MM.1S (cell line): ENCODE data around the gene HSD17B8.

ENCODE experiments used
- DNase-seq: peaks from one replicate; pipeline ENCODE4 v3.0.0-alpha.2; 2015
- H2AFZ ChIP-seq: fragments of 300-600 bp; sonication (generic); 2 replicates; pipeline ENCODE4 v1.6.0; 2016; ENCODE audit warnings: antibody characterized with exemption, low read length
- H3F3A ChIP-seq: fragments of 300-600 bp; sonication (generic); 2 replicates; pipeline ENCODE4 v1.6.1; 2016; ENCODE audit warnings: mild to moderate bottlenecking, antibody characterized with exemption, low read length, moderate library complexity, mixed read lengths; ENCODE audit not compliant: insufficient read depth
- H3K27ac ChIP-seq: fragments of 300-600 bp; sonication (generic); 2 replicates; pipeline ENCODE4 v1.5.1; 2016; ENCODE audit warnings: mild to moderate bottlenecking, low read length
- H3K27me3 ChIP-seq: fragments of 300-600 bp; sonication (generic); replicated peaks from 2 replicates; pipeline ENCODE4 v1.6.0; 2016; ENCODE audit warnings: low read length; ENCODE audit not compliant: insufficient read depth
- H3K36me3 ChIP-seq: fragments of 300-600 bp; sonication (generic); replicated peaks from 2 replicates; pipeline ENCODE4 v1.6.1; 2016; ENCODE audit warnings: mild to moderate bottlenecking, low read length, mixed read lengths; ENCODE audit not compliant: insufficient read depth
- H3K4me1 ChIP-seq: fragments of 300-600 bp; sonication (generic); 2 replicates; pipeline ENCODE4 v1.6.1; 2016; ENCODE audit warnings: low read length, mixed read lengths
- H3K4me2 ChIP-seq: fragments of 300-600 bp; sonication (generic); 2 replicates; pipeline ENCODE4 v1.6.0; 2016; ENCODE audit warnings: low read depth, low read length
- H3K4me3 ChIP-seq: fragments of 300-600 bp; sonication (generic); 2 replicates; pipeline ENCODE4 v1.5.1; 2016; ENCODE audit warnings: low read length, mixed read lengths
- H3K79me2 ChIP-seq: fragments of 300-600 bp; sonication (generic); 2 replicates; pipeline ENCODE4 v1.6.1; 2016; ENCODE audit warnings: mixed run types, low read length, mixed read lengths
- H3K9ac ChIP-seq: fragments of 300-600 bp; sonication (generic); 2 replicates; pipeline ENCODE4 v1.6.1; 2016; ENCODE audit warnings: low read length, mixed read lengths
- H3K9me2 ChIP-seq: fragments of 300-600 bp; sonication (generic); replicated peaks from 2 replicates; pipeline ENCODE4 v1.6.1; 2016; ENCODE audit warnings: mild to moderate bottlenecking, low read length, mixed read lengths; ENCODE audit not compliant: insufficient read depth
- H3K9me3 ChIP-seq: fragments of 300-600 bp; sonication (generic); replicated peaks from 2 replicates; pipeline ENCODE4 v1.6.1; 2016; ENCODE audit warnings: mild to moderate bottlenecking, low read length, mixed read lengths; ENCODE audit not compliant: insufficient read depth
- H4K20me1 ChIP-seq: fragments of 300-600 bp; sonication (generic); 2 replicates; pipeline ENCODE4 v1.6.1; 2016; ENCODE audit warnings: mild to moderate bottlenecking, low read length, moderate library complexity, mixed read lengths; ENCODE audit not compliant: insufficient read depth
- EZH2 ChIP-seq: fragments of 300-600 bp; sonication (generic); optimal IDR thresholded peaks from 2 replicates; pipeline ENCODE3; 2017; ENCODE audit warnings: low read depth, mild to moderate bottlenecking, antibody characterized with exemption, low read length, mixed read lengths
- EZH2phosphoT487 ChIP-seq: fragments of 300-600 bp; sonication (generic); IDR thresholded peaks from 2 replicates; pipeline ENCODE4 v1.6.1; 2018; ENCODE audit warnings: antibody characterized with exemption, low read length
- TF ChIP-seq, protein P1 (sequence below): fragments of 300-600 bp; sonication (generic); IDR thresholded peaks from 2 replicates; pipeline ENCODE4 v1.5.1; 2016; ENCODE audit warnings: antibody characterized with exemption, low read length, mixed read lengths

The HSD17B8 gene

DNA sequence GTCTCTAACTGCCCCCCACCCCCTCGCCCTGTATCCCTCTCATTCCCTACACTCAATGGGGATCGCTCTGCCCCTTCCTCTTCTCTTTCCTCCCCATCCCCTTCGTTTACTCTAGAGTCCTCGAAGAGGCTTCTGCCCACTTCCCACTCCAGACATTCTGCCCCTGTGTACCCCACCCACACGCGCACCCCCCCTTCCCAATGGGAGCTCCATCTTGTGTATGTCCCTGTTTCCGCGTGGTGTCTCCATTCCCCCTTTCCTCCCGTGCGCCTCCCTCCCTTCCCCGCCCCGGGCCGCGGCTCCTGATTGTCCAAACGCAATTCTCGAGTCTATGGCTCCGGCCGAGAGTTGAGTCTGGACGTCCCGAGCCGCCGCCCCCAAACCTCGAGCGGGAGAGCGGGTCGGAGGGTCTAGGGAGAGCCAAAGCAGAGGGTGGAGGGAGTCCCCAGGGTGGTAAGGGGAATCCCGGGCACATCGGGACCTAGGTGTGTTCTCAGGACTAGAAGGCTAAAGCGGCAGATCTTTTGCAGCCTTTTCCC lies 3.2 kb downstream of the HSD17B8 start:
- H3K4me3 ChIP-seq = peak overlapping the region; percentile 81
- peak overlapping the region; percentile 83 for H2AFZ ChIP-seq
- peak overlapping the region; percentile 94 for H3K9ac ChIP-seq
- H3K4me2 ChIP-seq = peak overlapping the region; percentile 91
- H4K20me1 ChIP-seq = no peaks in the 10 kb centered on the region
- H3K9me2 ChIP-seq = no peaks in the 10 kb centered on the region
- peaks cover 22% of the 10 kb centered on the region for H3K4me1 ChIP-seq
- peaks cover 11% of the 10 kb centered on the region; the same call in 1 of the 2 replicates for H3F3A ChIP-seq
- no peaks in the 10 kb centered on the region for H3K27me3 ChIP-seq
- peak overlapping the region; percentile 52; the same call in 1 of the 2 replicates for H3K27ac ChIP-seq
- TF ChIP-seq EZH2 = no peak
- TF ChIP-seq EZH2phosphoT487 = no peak
- TF ChIP-seq, protein P1, sequence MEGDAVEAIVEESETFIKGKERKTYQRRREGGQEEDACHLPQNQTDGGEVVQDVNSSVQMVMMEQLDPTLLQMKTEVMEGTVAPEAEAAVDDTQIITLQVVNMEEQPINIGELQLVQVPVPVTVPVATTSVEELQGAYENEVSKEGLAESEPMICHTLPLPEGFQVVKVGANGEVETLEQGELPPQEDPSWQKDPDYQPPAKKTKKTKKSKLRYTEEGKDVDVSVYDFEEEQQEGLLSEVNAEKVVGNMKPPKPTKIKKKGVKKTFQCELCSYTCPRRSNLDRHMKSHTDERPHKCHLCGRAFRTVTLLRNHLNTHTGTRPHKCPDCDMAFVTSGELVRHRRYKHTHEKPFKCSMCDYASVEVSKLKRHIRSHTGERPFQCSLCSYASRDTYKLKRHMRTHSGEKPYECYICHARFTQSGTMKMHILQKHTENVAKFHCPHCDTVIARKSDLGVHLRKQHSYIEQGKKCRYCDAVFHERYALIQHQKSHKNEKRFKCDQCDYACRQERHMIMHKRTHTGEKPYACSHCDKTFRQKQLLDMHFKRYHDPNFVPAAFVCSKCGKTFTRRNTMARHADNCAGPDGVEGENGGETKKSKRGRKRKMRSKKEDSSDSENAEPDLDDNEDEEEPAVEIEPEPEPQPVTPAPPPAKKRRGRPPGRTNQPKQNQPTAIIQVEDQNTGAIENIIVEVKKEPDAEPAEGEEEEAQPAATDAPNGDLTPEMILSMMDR = no peak
- no peaks in the 10 kb centered on the region for H3K9me3 ChIP-seq
- H3K79me2 ChIP-seq = 0 out of 2 replicates have a peak, but pooled peaks cover 3% of the 10 kb centered on the region
- no peak for DNase-seq
- no peaks in the 10 kb centered on the region for H3K36me3 ChIP-seq

- TF ChIP-seq EZH2phosphoT487 = no peak
- TF ChIP-seq, protein P1 = no peak
- no peak for TF ChIP-seq EZH2
- no peaks in the 10 kb centered on the region for H3K36me3 ChIP-seq
- H3K79me2 ChIP-seq = no peaks in the 10 kb centered on the region
- peak; percentile 72 for DNase-seq
- no peaks in the 10 kb centered on the region for H4K20me1 ChIP-seq
- peak within 1 kb of the TSS; percentile 94 for H3K9ac ChIP-seq
- no peaks in the 10 kb centered on the region for H3K9me3 ChIP-seq
- H3K4me1 ChIP-seq = peaks cover 22% of the 10 kb centered on the region
- peaks cover 11% of the 10 kb centered on the region; the same call in 1 of the 2 replicates for H3F3A ChIP-seq
- H3K9me2 ChIP-seq = no peaks in the 10 kb centered on the region
- H3K27me3 ChIP-seq = no peaks in the 10 kb centered on the region
- H3K4me3 ChIP-seq = peak within 1 kb of the TSS; percentile 81
- H3K4me2 ChIP-seq = peak within 1 kb of the TSS; percentile 91
- H3K27ac ChIP-seq = peak within 1 kb of the TSS; percentile 52; the same call in 1 of the 2 replicates
- peak within 1 kb of the TSS; percentile 83 for H2AFZ ChIP-seq
Observed at GRCh38 chr6:33208091-33208967, 3.9 kb downstream of the HSD17B8 start, which contains the start of gene RING1. TSS of gene RING1 (plus strand) at chr6:33208500. CDS start at chr6:33208823, 323 bp downstream.

DNA sequence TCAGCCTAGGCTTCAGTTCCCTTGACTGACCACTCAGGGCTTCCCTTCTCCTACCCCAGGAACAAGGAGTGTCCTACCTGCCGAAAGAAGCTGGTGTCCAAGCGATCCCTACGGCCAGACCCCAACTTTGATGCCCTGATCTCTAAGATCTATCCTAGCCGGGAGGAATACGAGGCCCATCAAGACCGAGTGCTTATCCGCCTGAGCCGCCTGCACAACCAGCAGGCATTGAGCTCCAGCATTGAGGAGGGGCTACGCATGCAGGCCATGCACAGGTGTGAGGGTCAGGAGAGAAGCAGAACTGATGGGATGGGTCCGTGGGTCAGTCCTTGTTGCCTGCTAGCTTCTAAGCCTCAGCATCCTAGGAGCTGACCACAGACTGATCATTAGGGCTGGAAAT lies 5.4 kb downstream of the HSD17B8 start:
- no peak overlapping the region for H3K9ac ChIP-seq

More for the DNA sequence above, 5.4 kb downstream of the HSD17B8 start:
- no peak for TF ChIP-seq EZH2
- Histone ChIP-seq H3F3A (0 out of 2 replicates have a peak, but pooled peaks cover 11% of the 10 kb centered on the region), H4K20me1 (no peaks in the 10 kb centered on the region), H2AFZ (no peak overlapping the region), H3K4me2 (no peak overlapping the region), H3K9me3 (no peaks in the 10 kb centered on the region), H3K4me3 (no peak overlapping the region), H3K4me1 (peaks cover 16% of the 10 kb centered on the region), H3K79me2 (no peaks in the 10 kb centered on the region), H3K27ac (no peak overlapping the region), H3K27me3 (no peaks in the 10 kb centered on the region), H3K36me3 (no peaks in the 10 kb centered on the region), H3K9me2 (no peaks in the 10 kb centered on the region)
- no peak for DNase-seq
